NT2/D1 (cell line): ENCODE results near the gene SRSF6.

Experiments used
- SUZ12 ChIP-seq: IDR thresholded peaks from 2 replicates; pipeline ENCODE4 v1.6.1; 2011; ENCODE audit not compliant: insufficient read length, insufficient read depth; ENCODE audit errors: extremely low read depth
- ZNF274 ChIP-seq: IDR thresholded peaks from 2 replicates; pipeline ENCODE4 v1.6.1; 2011; ENCODE audit warnings: mild to moderate bottlenecking, low read depth, low read length

- no peak for TF ChIP-seq SUZ12
- TF ChIP-seq ZNF274: no peak
Measured at GRCh38 chr20:43442282-43442880, 15.3 kb upstream of the SRSF6 start.
